Pancreas (tissue), 10 donors: Measurements from ENCODE around the gene DPM3. TPM values are rescaled to one million over a fixed set of nuclear protein-coding genes. Genes with fewer than 3 reads are reported as not detected.
"Not testable (repeated sequence)": the region's sequence is repeated elsewhere in the genome, so short reads cannot be mapped to it uniquely, and the experiment has no call there.

Source experiments
- ATAC-seq, 4 donors: fragments of 200-7000 bp; cut with Tn5 transposase; one replicate each; pipeline versions ENCODE4 v1.8.0 to v1.9.1; 2020; ENCODE audit warnings: mild to moderate bottlenecking in 4 of 4, moderate library complexity in 4 of 4
- DNase-seq, 6 donors: peaks; one replicate each; pipeline ENCODE4 v3.0.0-alpha.2; 2020
- FAIRE-seq: peaks from 2 replicates; lab custom pipeline; 2012; peaks lifted over from hg19 to GRCh38; lab: Jason Lieb, UNC
- H3K27ac ChIP-seq, 4 donors: fragments of 200-600 bp; sonication (generic); 1 replicate in 3 of 4; 2 replicates in 1 of 4; pipeline versions ENCODE4 v1.5.0 to v1.8.0; 2020
- H3K27me3 ChIP-seq, 4 donors: fragments of 200-600 bp; one replicate each; pipeline ENCODE4 v1.8.0; 2021
- H3K36me3 ChIP-seq, 3 donors: fragments of 200-600 bp; sonication (generic) in 1 of 3; one replicate each; pipeline versions ENCODE4 v1.5.0 to v1.8.0; 2020 to 2021
- H3K4me1 ChIP-seq, 3 donors: fragments of 200-600 bp; one replicate each; pipeline ENCODE4 v1.8.0; 2021
- H3K4me3 ChIP-seq, 4 donors: fragments of 200-600 bp; sonication (generic) in 2 of 4; one replicate each; pipeline versions ENCODE4 v1.5.0 to v1.8.0; 2020 to 2021
- H3K9me3 ChIP-seq, 4 donors: fragments of 200-600 bp; one replicate each; pipeline ENCODE4 v1.8.0; 2021
- CTCF ChIP-seq, 4 donors: fragments of 200-600 bp; sonication (generic) in 3 of 4; IDR thresholded peaks; one replicate each; pipeline versions ENCODE4 v1.5.0 to v1.8.0; 2021; ENCODE audit warnings: antibody characterized with exemption in 4 of 4
- WGBS, 2 donors: extraction: QIAGEN DNeasy Blood & Tissue Kit; methylation state at CpG; one replicate each; pipeline ENCODE4 v1.1.7; 2013; 5-methylcytosine and 5-hydroxymethylcytosine counted together
- intact Hi-C, 3 donors: fragments of 100-400 bp; cut with DNase I; formaldehyde crosslinking; loops; one replicate each; pipeline versions ENCODE4 v1.11.1 to v1.14.2; 2022
- polyA plus RNA-seq, 2 donors: library from polyadenylated mRNA; stranded (reverse); fragments of 200-250 nt; gene quantifications; one replicate each; pipeline ENCODE4 v1.2.3, GENCODE V29; 2013
- total RNA-seq, 6 donors: library from RNA; stranded (reverse); fragmentation: NEBNext Ultra II Directional in 4 of 6; extraction: Animal tissue kit (Norgen Biotek cat#: 25700) in 4 of 6; gene quantifications; one replicate each; pipeline versions ENCODE4 v1.2.1 to v1.2.4, GENCODE V29; 2021 to 2023
- donor health status: healthy with polysubstance abuse.
- donor health status: DM: no; HTN: no; CAD: no; lungs with moderate emphysema.
- donor health status: DM: no; HTN: no; CAD: no.
- donor health status: control.
- donor health status: control.
- donor health status: Bipolar disorder and iron deficiency.
- donor health status: DM: yes; HTN: yes; CAD: no.
- donor health status: DM: no; HTN: no; CAD: no.
- donor health status: DM: no; HTN: no; CAD: no.
- donor health status: DM: yes; HTN: yes; CAD: no.

The DPM3 gene
- total and polyA plus RNA-seq, 8 donors = 39.4 to 227 (median 43.5) TPM

- Histone ChIP-seq H3K27ac (no peak overlapping the region), H3K4me3 (no peak overlapping the region), H3K9me3 (no peaks in the 10 kb centered on the region), H3K4me1 (no peaks in the 10 kb centered on the region), H3K27me3 (no peaks in the 10 kb centered on the region), H3K36me3 (no peaks in the 10 kb centered on the region)
- TF ChIP-seq CTCF (IDR thresholded peaks at IDR 0.05) = no peak
- ATAC-seq (no peak), FAIRE-seq (no peak), DNase-seq (no peak)
- 41 to 66% methylated on average over 1 of the region's 1 CpG for WGBS, 2 donors
- intact Hi-C loops = no loop called here
Observed at GRCh38 chr1:155158991-155159390, 18.7 kb upstream of the DPM3 start.

- ATAC-seq, H3K9me3 ChIP-seq, intact Hi-C loops, H3K36me3 ChIP-seq, H3K4me1 ChIP-seq, H3K27me3 ChIP-seq, FAIRE-seq, H3K4me3 ChIP-seq, H3K27ac ChIP-seq, DNase-seq: not testable (repeated sequence)
- WGBS, 2 donors = 53 to 55% methylated on average over 3 of the region's 3 CpGs
Observed at GRCh38 chr1:155155996-155156643, 15.8 kb upstream of the DPM3 start.

GRCh38 chr1:155145491-155145890 lies 5.2 kb upstream of the DPM3 start:
- Histone ChIP-seq H3K36me3 (no peaks in the 10 kb centered on the region), H3K27me3 (no peaks in the 10 kb centered on the region), H3K4me3 (no peak overlapping the region), H3K4me1 (no peaks in the 10 kb centered on the region), H3K27ac (no peak overlapping the region), H3K9me3 (no peaks in the 10 kb centered on the region)
- no peak for ATAC-seq
- TF ChIP-seq CTCF (IDR thresholded peaks at IDR 0.05) = no peak
- 59 to 65% methylated on average over 3 of the region's 3 CpGs for WGBS, 2 donors
- FAIRE-seq = no peak
- intact Hi-C loops = no loop called here
- DNase-seq = no peak

GRCh38 chr1:155141749-155142148 lies 1.4 kb upstream of the DPM3 start:
- peaks cover 4 to 20% (median 6%) of the 10 kb centered on the region in 3 donors for H3K4me1 ChIP-seq
- no peak for ATAC-seq
- DNase-seq = no peak
- WGBS, 2 donors = 66 to 70% methylated on average over 7 of the region's 7 CpGs
- no peaks in the 10 kb centered on the region for H3K9me3 ChIP-seq
- H3K4me3 ChIP-seq = no peak overlapping the region
- TF ChIP-seq CTCF (IDR thresholded peaks at IDR 0.05) = no peak
- H3K27ac ChIP-seq = no peak overlapping the region
- no peaks in the 10 kb centered on the region for H3K27me3 ChIP-seq
- no peak for FAIRE-seq
- intact Hi-C loops = no loop called here
- no peaks in the 10 kb centered on the region for H3K36me3 ChIP-seq

- TF ChIP-seq CTCF (IDR thresholded peaks at IDR 0.05) = no peak
- FAIRE-seq (no peak), ATAC-seq (no peak), DNase-seq (no peak)
- intact Hi-C loops = no loop called here
- Histone ChIP-seq H3K27me3 (no peaks in the 10 kb centered on the region), H3K27ac (no peak overlapping the region), H3K4me3 (peak overlapping the region; percentile 31 to 74 (median 64)), H3K36me3 (no peaks in the 10 kb centered on the region), H3K4me1 (peaks cover 5 to 20% (median 8%) of the 10 kb centered on the region in 3 donors), H3K9me3 (no peaks in the 10 kb centered on the region)
- WGBS, 2 donors = 2 to 4% methylated on average over 11 of the region's 11 CpGs
Observed at GRCh38 chr1:155140630-155140953, 261 bp upstream of the DPM3 start.
